LNCaP clone FGC (cell line): ENCODE data around the gene SPINK8.

Experiments
- DNase-seq: peaks from one replicate; pipeline ENCODE4 v3.0.0-alpha.2; 2011; ENCODE audit warnings: low read depth
- H3K4me3 ChIP-seq: 2 replicates; pipeline ENCODE4 v1.5.1; 2011; ENCODE audit warnings: mild to moderate bottlenecking, low read depth, low read length, control low read depth
- TF ChIP-seq, protein P1 (sequence below): IDR thresholded peaks from 2 replicates; pipeline ENCODE4 v1.5.1; 2012; ENCODE audit warnings: mild to moderate bottlenecking; ENCODE audit not compliant: control insufficient read depth, insufficient read depth; ENCODE audit errors: extremely low read depth

SPINK8 gene

DNA sequence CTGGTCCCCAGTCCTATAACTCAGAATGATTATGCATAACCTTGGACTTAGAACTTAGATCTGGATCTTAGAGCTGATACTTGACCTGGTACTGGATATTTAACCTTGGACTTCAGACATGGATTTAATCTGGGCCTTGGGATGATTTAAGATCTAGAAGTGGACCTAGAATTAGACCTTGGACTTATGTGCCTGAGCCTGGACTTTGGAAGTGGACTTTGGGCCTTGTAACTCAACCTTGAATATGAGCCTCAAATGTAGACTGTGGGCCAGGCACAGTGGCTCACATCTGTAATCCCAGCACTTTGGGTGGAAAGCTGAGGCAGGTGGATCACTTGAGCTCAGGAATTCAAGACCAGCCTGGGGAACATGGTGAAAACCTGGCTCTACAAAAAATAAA is 46.4 kb downstream of the SPINK8 start:
- TF ChIP-seq, protein P1, sequence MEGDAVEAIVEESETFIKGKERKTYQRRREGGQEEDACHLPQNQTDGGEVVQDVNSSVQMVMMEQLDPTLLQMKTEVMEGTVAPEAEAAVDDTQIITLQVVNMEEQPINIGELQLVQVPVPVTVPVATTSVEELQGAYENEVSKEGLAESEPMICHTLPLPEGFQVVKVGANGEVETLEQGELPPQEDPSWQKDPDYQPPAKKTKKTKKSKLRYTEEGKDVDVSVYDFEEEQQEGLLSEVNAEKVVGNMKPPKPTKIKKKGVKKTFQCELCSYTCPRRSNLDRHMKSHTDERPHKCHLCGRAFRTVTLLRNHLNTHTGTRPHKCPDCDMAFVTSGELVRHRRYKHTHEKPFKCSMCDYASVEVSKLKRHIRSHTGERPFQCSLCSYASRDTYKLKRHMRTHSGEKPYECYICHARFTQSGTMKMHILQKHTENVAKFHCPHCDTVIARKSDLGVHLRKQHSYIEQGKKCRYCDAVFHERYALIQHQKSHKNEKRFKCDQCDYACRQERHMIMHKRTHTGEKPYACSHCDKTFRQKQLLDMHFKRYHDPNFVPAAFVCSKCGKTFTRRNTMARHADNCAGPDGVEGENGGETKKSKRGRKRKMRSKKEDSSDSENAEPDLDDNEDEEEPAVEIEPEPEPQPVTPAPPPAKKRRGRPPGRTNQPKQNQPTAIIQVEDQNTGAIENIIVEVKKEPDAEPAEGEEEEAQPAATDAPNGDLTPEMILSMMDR: no peak
- DNase-seq: no peak

DNA sequence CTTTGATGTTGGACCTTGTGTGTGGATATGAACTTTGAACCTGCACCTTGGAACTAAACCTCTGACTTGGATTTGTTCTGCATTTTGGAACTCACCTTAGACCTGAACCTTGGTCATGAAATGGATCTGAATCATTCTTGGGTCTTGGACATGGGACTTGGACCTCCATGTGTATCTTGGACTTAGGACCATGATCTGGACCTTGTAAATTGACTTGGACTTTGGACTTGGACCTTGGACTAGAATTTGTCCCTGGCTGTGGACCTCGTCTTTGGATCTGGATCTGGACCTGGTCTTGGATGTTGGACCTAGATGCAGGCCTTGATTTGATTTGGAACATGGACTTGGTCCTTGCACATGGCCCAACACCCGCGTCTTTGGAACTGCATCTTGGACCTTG is 47.2 kb downstream of the SPINK8 start:
- no peak overlapping the region for H3K4me3 ChIP-seq
- TF ChIP-seq, protein P1: no peak
- DNase-seq: no peak

More for the DNA sequence above, 46.4 kb downstream of the SPINK8 start:
- no peak overlapping the region for H3K4me3 ChIP-seq

DNA sequence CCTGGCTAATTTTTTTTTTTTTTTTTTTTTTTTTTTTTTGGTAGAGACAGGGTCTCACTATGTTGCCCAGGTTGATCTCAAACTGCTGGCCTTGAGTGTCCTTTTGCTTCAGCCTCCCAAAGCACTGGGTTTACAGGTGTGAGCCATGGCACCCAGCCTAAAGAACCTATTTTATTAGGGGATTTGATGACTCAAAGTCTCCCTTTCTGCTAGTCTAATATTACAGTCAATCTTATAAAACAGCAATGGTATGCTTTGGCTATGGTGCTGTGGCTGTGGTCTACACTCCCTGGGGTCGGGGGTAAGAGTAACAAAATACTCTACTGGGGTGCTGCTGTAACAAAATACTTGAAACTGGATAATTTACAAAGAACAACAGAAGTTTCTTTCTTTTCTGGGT is 47.8 kb downstream of the SPINK8 start:
- TF ChIP-seq, protein P1: no peak
- no peak overlapping the region for H3K4me3 ChIP-seq
- peak; percentile 13 for DNase-seq

DNA sequence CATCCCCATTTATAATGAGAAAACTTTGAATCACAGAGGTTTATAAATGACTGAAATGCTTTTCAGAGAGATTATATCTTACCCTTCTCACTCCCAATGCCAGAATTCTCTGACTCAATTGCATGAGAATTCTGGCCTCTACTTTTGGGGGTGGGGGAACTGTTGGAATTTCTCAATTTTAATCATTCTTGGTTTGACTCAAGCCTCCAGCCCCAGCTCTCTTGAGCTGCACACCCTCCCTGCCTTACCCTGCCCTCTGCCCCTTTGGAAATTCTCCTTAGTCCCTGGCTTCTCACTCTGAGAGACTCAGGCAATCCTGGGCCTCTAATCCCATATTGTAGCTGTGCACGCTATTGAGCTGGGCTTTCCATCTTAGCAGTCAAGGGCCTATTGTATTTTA is 48.3 kb downstream of the SPINK8 start:
- DNase-seq: no peak
- TF ChIP-seq, protein P1: no peak
- H3K4me3 ChIP-seq: no peak overlapping the region

DNA sequence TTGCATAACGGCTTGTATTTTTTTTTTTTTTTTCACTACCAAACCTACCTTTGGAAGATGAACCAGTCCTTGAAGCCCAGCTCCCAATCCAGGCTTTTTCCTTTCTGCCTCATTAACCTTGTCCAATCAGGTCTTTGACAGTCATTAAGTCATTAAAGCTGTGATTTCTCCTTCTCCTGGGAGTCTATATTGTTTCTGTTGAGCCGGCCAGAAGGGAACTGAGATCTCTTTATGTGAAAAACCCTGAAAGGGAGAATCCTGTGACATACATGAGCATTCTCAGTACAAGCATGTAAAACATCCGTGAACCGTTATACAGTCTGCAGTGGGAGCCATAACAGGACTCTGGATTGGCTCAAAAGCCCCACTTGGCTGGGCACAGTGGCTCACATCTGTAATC is 52.6 kb downstream of the SPINK8 start:
- TF ChIP-seq, protein P1: no peak
- no peak overlapping the region for H3K4me3 ChIP-seq
- DNase-seq: no peak

DNA sequence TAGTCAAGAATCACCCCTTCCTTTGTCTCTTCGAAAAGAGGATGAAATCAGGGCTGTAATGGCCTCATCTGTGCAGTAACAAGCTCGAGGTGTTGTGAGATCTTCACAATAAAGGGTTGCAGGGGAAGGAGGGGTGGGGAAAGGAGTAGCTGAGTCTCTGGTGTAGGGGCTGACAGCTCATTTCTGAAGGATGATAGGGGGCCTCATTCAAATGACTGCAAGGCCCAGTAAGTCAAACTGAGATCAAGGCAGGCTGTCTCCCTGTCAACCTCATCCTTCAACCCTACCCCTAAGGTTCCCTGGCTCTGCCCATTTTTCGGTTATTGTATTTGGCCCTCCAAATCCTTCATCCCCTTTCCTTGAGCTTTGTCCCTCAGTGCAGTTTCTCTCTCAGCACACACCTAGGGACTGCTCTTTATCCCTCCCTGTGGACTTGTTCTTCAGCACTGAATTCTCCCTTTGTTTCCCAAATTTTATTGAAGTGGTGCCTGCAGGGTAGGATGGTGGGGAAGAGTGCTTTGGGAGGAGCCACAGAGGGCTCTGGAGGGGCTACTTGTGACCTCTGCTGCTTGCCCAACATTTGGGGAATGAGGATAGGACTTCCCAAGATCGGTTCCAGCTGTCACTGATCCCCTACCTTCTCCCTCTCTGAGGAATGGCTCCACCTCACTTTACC is 54.4 kb downstream of the SPINK8 start:
- no peak for DNase-seq
- no peak overlapping the region for H3K4me3 ChIP-seq
- TF ChIP-seq, protein P1: no peak
